Subcutaneous abdominal adipose tissue (tissue), 5 donors: Measurements from ENCODE around the gene CCSER1.

Experiments
- H3K27ac ChIP-seq: one replicate; pipeline ENCODE4 v1.7.0; 2013; ENCODE audit warnings: low read depth, mild to moderate bottlenecking, inconsistent platforms, low read length, moderate library complexity
- H3K27me3 ChIP-seq, 5 donors: one replicate each; pipeline ENCODE4 v1.7.0; 2013; ENCODE audit warnings: low read length in 5 of 5, inconsistent platforms in 1 of 5; ENCODE audit not compliant: control insufficient read depth in 5 of 5, insufficient read depth in 4 of 5
- H3K36me3 ChIP-seq, 5 donors: one replicate each; pipeline ENCODE4 v1.7.0; 2013; ENCODE audit warnings: low read length in 5 of 5; ENCODE audit not compliant: control insufficient read depth in 5 of 5, insufficient read depth in 5 of 5
- H3K4me1 ChIP-seq, 5 donors: one replicate each; pipeline ENCODE4 v1.7.0; 2013; ENCODE audit warnings: low read length in 5 of 5, mild to moderate bottlenecking in 3 of 5, moderate library complexity in 1 of 5; ENCODE audit not compliant: control insufficient read depth in 5 of 5, insufficient read depth in 5 of 5
- H3K4me3 ChIP-seq, 5 donors: one replicate each; pipeline ENCODE4 v1.7.0; 2013; ENCODE audit warnings: low read length in 5 of 5, low read depth in 1 of 5
- H3K9ac ChIP-seq, 5 donors: one replicate each; pipeline ENCODE4 v1.7.0; 2013; ENCODE audit warnings: low read length in 5 of 5, mild to moderate bottlenecking in 4 of 5, moderate library complexity in 3 of 5
- H3K9me3 ChIP-seq, 5 donors: one replicate each; pipeline ENCODE4 v1.7.0; 2013; ENCODE audit warnings: low read length in 5 of 5; ENCODE audit not compliant: control insufficient read depth in 5 of 5
- donor health status: healthy.
- donor health status: healthy.
- donor health status: healthy.
- donor health status: healthy.
- donor health status: healthy.

The CCSER1 gene

GRCh38 chr4:90103991-90104390 is 23.2 kb upstream of the CCSER1 start:
- H3K4me1 ChIP-seq = no peaks in the 10 kb centered on the region
- no peak overlapping the region for H3K9ac ChIP-seq
- H3K27ac ChIP-seq = no peak overlapping the region
- H3K9me3 ChIP-seq = no peaks in the 10 kb centered on the region
- H3K36me3 ChIP-seq = no peaks in the 10 kb centered on the region
- no peaks in the 10 kb centered on the region for H3K27me3 ChIP-seq
- no peak overlapping the region for H3K4me3 ChIP-seq

- Histone ChIP-seq H3K9me3 (no peaks in the 10 kb centered on the region), H3K4me1 (no peaks in the 10 kb centered on the region), H3K27me3 (no peaks in the 10 kb centered on the region), H3K9ac (no peak overlapping the region), H3K36me3 (no peaks in the 10 kb centered on the region), H3K4me3 (no peak overlapping the region), H3K27ac (no peak overlapping the region)
These were observed 21.9 kb upstream of the CCSER1 start for GRCh38 chr4:90105274-90105673.

GRCh38 chr4:90112715-90113114 is 14.5 kb upstream of the CCSER1 start:
- H3K9ac ChIP-seq = no peak overlapping the region
- H3K27ac ChIP-seq = no peak overlapping the region
- no peaks in the 10 kb centered on the region for H3K4me1 ChIP-seq
- no peak overlapping the region for H3K4me3 ChIP-seq
- no peaks in the 10 kb centered on the region for H3K27me3 ChIP-seq
- H3K36me3 ChIP-seq = no peaks in the 10 kb centered on the region
- no peaks in the 10 kb centered on the region for H3K9me3 ChIP-seq

- Histone ChIP-seq H3K4me3 (no peak overlapping the region), H3K36me3 (no peaks in the 10 kb centered on the region), H3K4me1 (no peaks in the 10 kb centered on the region), H3K27me3 (no peaks in the 10 kb centered on the region), H3K27ac (no peak overlapping the region), H3K9me3 (no peaks in the 10 kb centered on the region), H3K9ac (no peak overlapping the region)
These were observed 13.2 kb upstream of the CCSER1 start for GRCh38 chr4:90113881-90114457.

GRCh38 chr4:90118527-90119195 is 8.5 kb upstream of the CCSER1 start:
- Histone ChIP-seq H3K27me3 (peaks cover 0 to 3% (median 0%) of the 10 kb centered on the region in 5 donors), H3K9me3 (no peaks in the 10 kb centered on the region), H3K27ac (no peak overlapping the region), H3K36me3 (no peaks in the 10 kb centered on the region), H3K4me1 (no peaks in the 10 kb centered on the region), H3K9ac (no peak overlapping the region), H3K4me3 (no peak overlapping the region)

- Histone ChIP-seq H3K27me3 (peaks cover 0 to 3% (median 0%) of the 10 kb centered on the region in 5 donors), H3K36me3 (no peaks in the 10 kb centered on the region), H3K27ac (no peak overlapping the region), H3K4me3 (no peak overlapping the region), H3K9me3 (no peaks in the 10 kb centered on the region), H3K9ac (no peak overlapping the region), H3K4me1 (no peaks in the 10 kb centered on the region)
These were observed 7.2 kb upstream of the CCSER1 start for GRCh38 chr4:90120037-90120436.

GRCh38 chr4:90120815-90121214 is 6.4 kb upstream of the CCSER1 start:
- H3K9me3 ChIP-seq = no peaks in the 10 kb centered on the region
- H3K36me3 ChIP-seq = no peaks in the 10 kb centered on the region
- no peak overlapping the region for H3K27ac ChIP-seq
- no peak overlapping the region for H3K4me3 ChIP-seq
- peaks cover 0 to 3% (median 0%) of the 10 kb centered on the region in 5 donors for H3K27me3 ChIP-seq
- H3K9ac ChIP-seq = no peak overlapping the region
- H3K4me1 ChIP-seq = no peaks in the 10 kb centered on the region

GRCh38 chr4:90121676-90122354 is 5.4 kb upstream of the CCSER1 start:
- H3K9ac ChIP-seq = no peak overlapping the region
- H3K4me3 ChIP-seq = no peak overlapping the region
- H3K9me3 ChIP-seq = no peaks in the 10 kb centered on the region
- H3K4me1 ChIP-seq = peaks cover 0 to 3% (median 1%) of the 10 kb centered on the region in 5 donors
- no peaks in the 10 kb centered on the region for H3K36me3 ChIP-seq
- peaks cover 0 to 3% (median 0%) of the 10 kb centered on the region in 5 donors for H3K27me3 ChIP-seq
- no peak overlapping the region for H3K27ac ChIP-seq

GRCh38 chr4:90122355-90122748 is 4.8 kb upstream of the CCSER1 start:
- H3K36me3 ChIP-seq = no peaks in the 10 kb centered on the region
- no peak overlapping the region for H3K4me3 ChIP-seq
- H3K4me1 ChIP-seq = peaks cover 0 to 8% (median 7%) of the 10 kb centered on the region in 5 donors
- no peaks in the 10 kb centered on the region for H3K9me3 ChIP-seq
- no peak overlapping the region for H3K27ac ChIP-seq
- H3K27me3 ChIP-seq = peaks cover 0 to 3% (median 0%) of the 10 kb centered on the region in 5 donors
- H3K9ac ChIP-seq = no peak overlapping the region

- Histone ChIP-seq H3K9ac (no peak overlapping the region), H3K27ac (no peak overlapping the region), H3K27me3 (peaks cover 0 to 7% (median 4%) of the 10 kb centered on the region in 5 donors), H3K36me3 (no peaks in the 10 kb centered on the region), H3K4me1 (peaks cover 0 to 23% (median 20%) of the 10 kb centered on the region in 5 donors), H3K4me3 (no peak overlapping the region), H3K9me3 (no peaks in the 10 kb centered on the region)
These were observed 2.9 kb upstream of the CCSER1 start for GRCh38 chr4:90124276-90124675.
